ENCODE results near the gene TSPAN11. TPM values are rescaled to one million over a fixed set of nuclear protein-coding genes. Genes with fewer than 3 reads are reported as not detected.

The TSPAN11 gene
- total RNA-seq, 1 experiment from 2014 or later = not detected

GRCh38 chr12:30970559-30971197 is 44.1 kb downstream of the TSPAN11 start:
- Histone ChIP-seq H3K4me1 (peaks cover 13% of the 10 kb centered on the region; the same call in 1 of the 2 replicates), H3K9me3 (no peaks in the 10 kb centered on the region), H3K27me3 (replicated peaks; ENCODE audit: control insufficient read depth, insufficient read depth, low read length) (no peaks in the 10 kb centered on the region; the same call in 1 of the 2 replicates), H3K4me3 (ENCODE audit: low read depth, low read length) (no peak overlapping the region), H3K36me3 (ENCODE audit: control insufficient read depth, insufficient read depth, low read length) (no peaks in the 10 kb centered on the region)
- peak; percentile 71 to 79 for DNase-seq
- Mint-ChIP-seq H3K27ac (ENCODE audit: unreplicated experiment) (peak overlapping the region; percentile 65), H3K27me3 (ENCODE audit: insufficient read depth, unreplicated experiment) (peaks cover 28% of the 10 kb centered on the region), H3K4me3 (ENCODE audit: unreplicated experiment) (no peak overlapping the region), H3K36me3 (ENCODE audit: insufficient read depth, unreplicated experiment) (no peaks in the 10 kb centered on the region), H3K9me3 (ENCODE audit: unreplicated experiment) (no peaks in the 10 kb centered on the region), H3K4me1 (ENCODE audit: low read depth, unreplicated experiment) (peaks cover 11% of the 10 kb centered on the region)
- intact Hi-C loops (cut with micrococcal nuclease; ENCODE audit: unreplicated experiment) = loop anchor here (5.0 kb wide), 1 partner anchor 118 kb away; no protein-coding TSS in a partner anchor
- ChIA-PET POLR2A (no interaction called here), CTCF (interaction anchor here (0.7 to 1.6 kb wide), 9 partner anchors 9 to 301 kb away, joined by 3 to 16 read pairs (median 3); no protein-coding TSS in a partner anchor)
- no peak for TF ChIP-seq CTCF (IDR thresholded peaks at IDR 0.05; ENCODE audit: insufficient read depth in 1 of 2, low read depth in 1 of 2, low read length in 1 of 2, severe bottlenecking in 1 of 2, unreplicated experiment in 1 of 2)
- no TSS peak for BruUV-seq (replicated peaks)

- H3K4me3 Mint-ChIP-seq (ENCODE audit: unreplicated experiment) = no peak overlapping the region
- no peak for DNase-seq
- H3K27me3 Mint-ChIP-seq (ENCODE audit: insufficient read depth, unreplicated experiment) = peaks cover 26% of the 10 kb centered on the region
- H3K36me3 Mint-ChIP-seq (ENCODE audit: insufficient read depth, unreplicated experiment) = no peaks in the 10 kb centered on the region
- H3K36me3 ChIP-seq (ENCODE audit: control insufficient read depth, insufficient read depth, low read length) = no peaks in the 10 kb centered on the region
- no TSS peak for BruUV-seq (replicated peaks)
- ChIA-PET CTCF (no interaction called here), POLR2A (no interaction called here)
- peaks cover 11% of the 10 kb centered on the region for H3K4me1 Mint-ChIP-seq (ENCODE audit: low read depth, unreplicated experiment)
- TF ChIP-seq CTCF (IDR thresholded peaks at IDR 0.05; ENCODE audit: insufficient read depth in 1 of 2, low read depth in 1 of 2, low read length in 1 of 2, severe bottlenecking in 1 of 2, unreplicated experiment in 1 of 2) = no peak
- H3K9me3 ChIP-seq = no peaks in the 10 kb centered on the region
- no peak overlapping the region for H3K27ac Mint-ChIP-seq (ENCODE audit: unreplicated experiment)
- H3K9me3 Mint-ChIP-seq (ENCODE audit: unreplicated experiment) = no peaks in the 10 kb centered on the region
- no peaks in the 10 kb centered on the region; the same call in 1 of the 2 replicates for H3K27me3 ChIP-seq (replicated peaks; ENCODE audit: control insufficient read depth, insufficient read depth, low read length)
- no peak overlapping the region for H3K4me3 ChIP-seq (ENCODE audit: low read depth, low read length)
- H3K4me1 ChIP-seq = peaks cover 13% of the 10 kb centered on the region; the same call in 1 of the 2 replicates
- intact Hi-C loops (cut with micrococcal nuclease; ENCODE audit: unreplicated experiment) = loop anchor here (5.0 kb wide), 1 partner anchor 120 kb away; no protein-coding TSS in a partner anchor
These were observed 45.5 kb downstream of the TSPAN11 start for GRCh38 chr12:30972035-30972434.

- TF ChIP-seq CTCF (IDR thresholded peaks at IDR 0.05; ENCODE audit: insufficient read depth in 1 of 2, low read depth in 1 of 2, low read length in 1 of 2, severe bottlenecking in 1 of 2, unreplicated experiment in 1 of 2) = no peak
- Mint-ChIP-seq H3K36me3 (ENCODE audit: insufficient read depth, unreplicated experiment) (no peaks in the 10 kb centered on the region), H3K27ac (ENCODE audit: unreplicated experiment) (no peak overlapping the region), H3K4me3 (ENCODE audit: unreplicated experiment) (no peak overlapping the region), H3K9me3 (ENCODE audit: unreplicated experiment) (no peaks in the 10 kb centered on the region), H3K27me3 (ENCODE audit: insufficient read depth, unreplicated experiment) (peaks cover 31% of the 10 kb centered on the region), H3K4me1 (ENCODE audit: low read depth, unreplicated experiment) (peaks cover 11% of the 10 kb centered on the region)
- no peaks in the 10 kb centered on the region; the same call in 1 of the 2 replicates for H3K27me3 ChIP-seq (replicated peaks; ENCODE audit: control insufficient read depth, insufficient read depth, low read length)
- ChIA-PET POLR2A (no interaction called here), CTCF (interaction anchor here (1.0 kb wide), 1 partner anchor 9 kb away, joined by 3 read pairs; no protein-coding TSS in a partner anchor)
- BruUV-seq (replicated peaks) = no TSS peak
- H3K36me3 ChIP-seq (ENCODE audit: control insufficient read depth, insufficient read depth, low read length) = no peaks in the 10 kb centered on the region
- intact Hi-C loops (cut with micrococcal nuclease; ENCODE audit: unreplicated experiment) = loop anchor here (5.0 kb wide), 1 partner anchor 121 kb away; no protein-coding TSS in a partner anchor
- no peaks in the 10 kb centered on the region for H3K9me3 ChIP-seq
- H3K4me3 ChIP-seq (ENCODE audit: low read depth, low read length) = no peak overlapping the region
- no peak for DNase-seq
- peaks cover 13% of the 10 kb centered on the region; the same call in 1 of the 2 replicates for H3K4me1 ChIP-seq
These were observed 46.6 kb downstream of the TSPAN11 start for GRCh38 chr12:30973175-30973574.
